Glutamatergic neuron (in vitro differentiated cells): ENCODE measurements around the gene COG3. TPM values are rescaled to one million over a fixed set of nuclear protein-coding genes. Genes with fewer than 3 reads are reported as not detected.

Source experiments
- DNase-seq: peaks from one replicate; pipeline ENCODE4 v3.0.0; 2022
- H3K27ac Mint-ChIP-seq: one replicate; pipeline ENCODE4 v1.8.0; 2020; ENCODE audit warnings: mild to moderate bottlenecking, mixed read lengths, inconsistent platforms; ENCODE audit not compliant: unreplicated experiment
- H3K27me3 Mint-ChIP-seq: one replicate; pipeline ENCODE4 v1.8.0; 2020; ENCODE audit warnings: mild to moderate bottlenecking, moderate library complexity, mixed read lengths, inconsistent platforms; ENCODE audit not compliant: unreplicated experiment
- H3K36me3 Mint-ChIP-seq: one replicate; pipeline ENCODE4 v1.8.0; 2020; ENCODE audit warnings: mild to moderate bottlenecking, mixed read lengths, inconsistent platforms; ENCODE audit not compliant: unreplicated experiment
- H3K4me1 Mint-ChIP-seq: one replicate; pipeline ENCODE4 v1.8.0; 2020; ENCODE audit warnings: mild to moderate bottlenecking, low read depth, mixed read lengths, inconsistent platforms; ENCODE audit not compliant: unreplicated experiment
- H3K4me3 Mint-ChIP-seq: one replicate; pipeline ENCODE4 v1.8.0; 2020; ENCODE audit warnings: mild to moderate bottlenecking, mixed read lengths, inconsistent platforms; ENCODE audit not compliant: unreplicated experiment
- H3K9me3 Mint-ChIP-seq: one replicate; pipeline ENCODE4 v1.8.0; 2020; ENCODE audit warnings: mild to moderate bottlenecking, moderate library complexity, mixed read lengths, inconsistent platforms; ENCODE audit not compliant: unreplicated experiment
- CTCF ChIP-seq: fragments of 200-600 bp; sonication (generic); IDR thresholded peaks from one replicate; pipeline ENCODE4 v1.5.0; 2021; ENCODE audit not compliant: partially characterized antibody, unreplicated experiment
- total RNA-seq: library from RNA; stranded (reverse); fragmentation: NEBNext Ultra II Directional; extraction: Animal tissue kit (Norgen Biotek cat#: 25700); gene quantifications from one replicate; pipeline ENCODE4 v1.2.1, GENCODE V29; 2021; ENCODE audit not compliant: unreplicated experiment

COG3 gene
- total RNA-seq, 1 donor from 2014 or later = 25.4 TPM

- DNase-seq = no peak
- H3K4me1 Mint-ChIP-seq = no peaks in the 10 kb centered on the region
- no peak overlapping the region for H3K4me3 Mint-ChIP-seq
- H3K9me3 Mint-ChIP-seq = no peaks in the 10 kb centered on the region
- H3K36me3 Mint-ChIP-seq = no peaks in the 10 kb centered on the region
- H3K27ac Mint-ChIP-seq = no peak overlapping the region
- TF ChIP-seq CTCF = no peak
- peaks cover 2% of the 10 kb centered on the region for H3K27me3 Mint-ChIP-seq
Observed at GRCh38 chr13:45434556-45435371, 30.0 kb upstream of the COG3 start.

GRCh38 chr13:45436332-45436731, 28.4 kb upstream of the COG3 start:
- peaks cover 2% of the 10 kb centered on the region for H3K27me3 Mint-ChIP-seq

GRCh38 chr13:45436953-45437352, 27.8 kb upstream of the COG3 start:
- no peak overlapping the region for H3K4me3 Mint-ChIP-seq
- H3K4me1 Mint-ChIP-seq = no peaks in the 10 kb centered on the region
- H3K27ac Mint-ChIP-seq = no peak overlapping the region
- DNase-seq = no peak
- H3K27me3 Mint-ChIP-seq = peaks cover 2% of the 10 kb centered on the region
- TF ChIP-seq CTCF = no peak
- H3K36me3 Mint-ChIP-seq = no peaks in the 10 kb centered on the region
- H3K9me3 Mint-ChIP-seq = no peaks in the 10 kb centered on the region

More at GRCh38 chr13:45436332-45436731, 28.4 kb upstream of the COG3 start:
- no peak for DNase-seq
- TF ChIP-seq CTCF = no peak
- Mint-ChIP-seq H3K9me3 (no peaks in the 10 kb centered on the region), H3K4me1 (no peaks in the 10 kb centered on the region), H3K36me3 (no peaks in the 10 kb centered on the region), H3K27ac (no peak overlapping the region), H3K4me3 (no peak overlapping the region)

- H3K4me3 Mint-ChIP-seq = no peak overlapping the region
- no peaks in the 10 kb centered on the region for H3K36me3 Mint-ChIP-seq
- DNase-seq = no peak
- H3K4me1 Mint-ChIP-seq = no peaks in the 10 kb centered on the region
- TF ChIP-seq CTCF = no peak
- H3K27me3 Mint-ChIP-seq = peaks cover 2% of the 10 kb centered on the region
- no peak overlapping the region for H3K27ac Mint-ChIP-seq
- no peaks in the 10 kb centered on the region for H3K9me3 Mint-ChIP-seq
Observed at GRCh38 chr13:45437947-45438346, 26.8 kb upstream of the COG3 start.

- no peak for TF ChIP-seq CTCF
- no peaks in the 10 kb centered on the region for H3K9me3 Mint-ChIP-seq
- DNase-seq = no peak
- H3K4me3 Mint-ChIP-seq = no peak overlapping the region
- peaks cover 2% of the 10 kb centered on the region for H3K27me3 Mint-ChIP-seq
- no peaks in the 10 kb centered on the region for H3K4me1 Mint-ChIP-seq
- H3K27ac Mint-ChIP-seq = no peak overlapping the region
- H3K36me3 Mint-ChIP-seq = no peaks in the 10 kb centered on the region
Observed at GRCh38 chr13:45439008-45439407, 25.7 kb upstream of the COG3 start.
